H1 (cell line): ENCODE measurements around the gene MRTFB. TPM values are rescaled to one million over a fixed set of nuclear protein-coding genes. Genes with fewer than 3 reads are reported as not detected.

ENCODE experiments used
- CHD7 ChIP-seq: fragments of 300-600 bp; sonication (generic); IDR thresholded peaks from 2 replicates; pipeline ENCODE4 v1.7.1; 2012; ENCODE audit warnings: low read length, moderate library complexity, mild to moderate bottlenecking, inconsistent platforms; ENCODE audit not compliant: insufficient replicate concordance
- POU5F1 ChIP-seq: IDR thresholded peaks from 2 replicates; pipeline ENCODE4 v1.6.1; 2011; ENCODE audit warnings: low read depth, mild to moderate bottlenecking, low read length, moderate library complexity
- polyA plus RNA-seq, 7 experiments: library from polyadenylated mRNA; depleted of rRNA in 3 of 7; stranded (reverse) in 5 of 7; unstranded in 2 of 7; fragments of >200 nt in 5 of 7; fragments of 200-250 nt in 2 of 7; gene quantifications; 1 replicate in 5 of 7; 2 replicates in 1 of 7; 4 replicates in 1 of 7; pipeline versions ENCODE4 v1.2.1 to v1.2.3, GENCODE V29; 2011 to 2013; ENCODE audit warnings: missing spikeins in 2 of 7, mixed read lengths in 2 of 7
- total RNA-seq: library from RNA; stranded (reverse); fragmentation: NEBNext Ultra II Directional; extraction: Animal tissue kit (Norgen Biotek cat#: 25700); gene quantifications from 2 replicates; pipeline ENCODE4 v1.2.1, GENCODE V29; 2021

Gene MRTFB
- total and polyA plus RNA-seq, 2 of the 8 experiments (the other 6 are each of a cell fraction or from before 2014, with no cell fraction given), result 13.5 to 34.9 TPM

DNA sequence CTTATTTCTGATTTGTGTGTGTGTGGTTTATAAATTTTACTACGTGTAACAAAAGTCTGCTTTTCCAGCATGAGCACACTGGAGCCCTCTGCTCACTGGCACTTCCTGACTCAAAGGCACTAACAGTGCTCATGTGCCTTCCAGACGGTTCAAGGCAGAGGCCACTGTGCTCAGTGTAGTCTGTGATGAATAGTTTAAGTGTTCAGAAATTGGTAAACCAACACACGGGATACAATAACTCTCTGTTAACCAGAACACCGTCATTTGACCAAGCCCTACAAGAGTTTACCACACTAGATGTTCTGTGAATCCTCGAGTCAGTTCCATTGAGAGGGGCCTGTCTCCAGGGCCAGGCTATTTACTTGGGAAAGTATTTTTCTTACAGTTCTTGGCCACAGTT is 191.9 kb downstream of the MRTFB start (continued):
- TF ChIP-seq CHD7 (no peak), POU5F1 (no peak)
